ES-I3 (cell line): ENCODE data around the gene MAB21L3.

Experiments used
- H3K36me3 ChIP-seq: 2 replicates; pipeline ENCODE4 v1.6.1; 2013; ENCODE audit warnings: mild to moderate bottlenecking, low read length, control low read depth, moderate library complexity; ENCODE audit not compliant: insufficient read depth
- H3K4me1 ChIP-seq: 2 replicates; pipeline ENCODE4 v1.6.1; 2013; ENCODE audit warnings: mild to moderate bottlenecking, control low read depth, low read length; ENCODE audit not compliant: insufficient read depth
- H3K9ac ChIP-seq: 2 replicates; pipeline ENCODE4 v1.6.1; 2013; ENCODE audit warnings: low read depth, mild to moderate bottlenecking, low read length, moderate library complexity
- H3K9me3 ChIP-seq: 2 replicates; pipeline ENCODE4 v1.6.1; 2013; ENCODE audit warnings: mild to moderate bottlenecking, low read length, moderate library complexity; ENCODE audit not compliant: control insufficient read depth, insufficient read depth

MAB21L3 gene

GRCh38 chr1:116159177-116159576, 48.0 kb downstream of the MAB21L3 start:
- no peak overlapping the region for H3K9ac ChIP-seq
- no peaks in the 10 kb centered on the region for H3K36me3 ChIP-seq
- no peaks in the 10 kb centered on the region for H3K4me1 ChIP-seq
- H3K9me3 ChIP-seq, result no peaks in the 10 kb centered on the region; the same call in 1 of the 2 replicates

- Histone ChIP-seq H3K4me1 (no peaks in the 10 kb centered on the region), H3K36me3 (no peaks in the 10 kb centered on the region), H3K9me3 (no peaks in the 10 kb centered on the region; the same call in 1 of the 2 replicates), H3K9ac (no peak overlapping the region)
Measured at GRCh38 chr1:116159611-116160010, 48.4 kb downstream of the MAB21L3 start.

- no peaks in the 10 kb centered on the region; the same call in 1 of the 2 replicates for H3K9me3 ChIP-seq
- H3K4me1 ChIP-seq, result no peaks in the 10 kb centered on the region
- no peaks in the 10 kb centered on the region for H3K36me3 ChIP-seq
- H3K9ac ChIP-seq, result no peak overlapping the region
Measured at GRCh38 chr1:116161390-116161789, 50.2 kb downstream of the MAB21L3 start.

GRCh38 chr1:116161877-116162390, 50.7 kb downstream of the MAB21L3 start:
- Histone ChIP-seq H3K4me1 (no peaks in the 10 kb centered on the region), H3K9ac (no peak overlapping the region), H3K9me3 (no peaks in the 10 kb centered on the region; the same call in 1 of the 2 replicates), H3K36me3 (no peaks in the 10 kb centered on the region)

GRCh38 chr1:116163533-116163932, 52.3 kb downstream of the MAB21L3 start:
- Histone ChIP-seq H3K9me3 (no peaks in the 10 kb centered on the region; the same call in 1 of the 2 replicates), H3K4me1 (no peaks in the 10 kb centered on the region), H3K9ac (no peak overlapping the region), H3K36me3 (no peaks in the 10 kb centered on the region)

GRCh38 chr1:116164150-116164549, 53.0 kb downstream of the MAB21L3 start:
- H3K36me3 ChIP-seq, result no peaks in the 10 kb centered on the region
- 0 out of 2 replicates have a peak, but pooled peaks cover 6% of the 10 kb centered on the region for H3K4me1 ChIP-seq
- H3K9ac ChIP-seq, result no peak overlapping the region
- H3K9me3 ChIP-seq, result no peaks in the 10 kb centered on the region; the same call in 1 of the 2 replicates

- Histone ChIP-seq H3K4me1 (0 out of 2 replicates have a peak, but pooled peaks cover 6% of the 10 kb centered on the region), H3K9ac (no peak overlapping the region)
Measured at GRCh38 chr1:116164604-116165368, 53.6 kb downstream of the MAB21L3 start.

GRCh38 chr1:116165572-116165971, 54.4 kb downstream of the MAB21L3 start:
- Histone ChIP-seq H3K36me3 (no peaks in the 10 kb centered on the region), H3K9ac (no peak overlapping the region), H3K4me1 (0 out of 2 replicates have a peak, but pooled peaks cover 6% of the 10 kb centered on the region), H3K9me3 (no peaks in the 10 kb centered on the region)

More at GRCh38 chr1:116164604-116165368, 53.6 kb downstream of the MAB21L3 start:
- Histone ChIP-seq H3K36me3 (no peaks in the 10 kb centered on the region), H3K9me3 (no peaks in the 10 kb centered on the region; the same call in 1 of the 2 replicates)

GRCh38 chr1:116166011-116166571, 54.9 kb downstream of the MAB21L3 start:
- H3K36me3 ChIP-seq, result no peaks in the 10 kb centered on the region
- no peaks in the 10 kb centered on the region for H3K9me3 ChIP-seq
- no peak overlapping the region for H3K9ac ChIP-seq
- 0 out of 2 replicates have a peak, but pooled peaks cover 6% of the 10 kb centered on the region for H3K4me1 ChIP-seq

GRCh38 chr1:116166655-116167054, 55.5 kb downstream of the MAB21L3 start:
- Histone ChIP-seq H3K36me3 (no peaks in the 10 kb centered on the region), H3K9ac (no peak overlapping the region), H3K4me1 (0 out of 2 replicates have a peak, but pooled peaks cover 6% of the 10 kb centered on the region), H3K9me3 (no peaks in the 10 kb centered on the region)

- peak overlapping the region; percentile 81 for H3K9ac ChIP-seq
- no peaks in the 10 kb centered on the region for H3K36me3 ChIP-seq
- no peaks in the 10 kb centered on the region for H3K9me3 ChIP-seq
- 0 out of 2 replicates have a peak, but pooled peaks cover 6% of the 10 kb centered on the region for H3K4me1 ChIP-seq
Measured at GRCh38 chr1:116167625-116168276, 56.6 kb downstream of the MAB21L3 start.

- Histone ChIP-seq H3K9me3 (no peaks in the 10 kb centered on the region), H3K4me1 (0 out of 2 replicates have a peak, but pooled peaks cover 6% of the 10 kb centered on the region), H3K36me3 (no peaks in the 10 kb centered on the region), H3K9ac (peak overlapping the region; percentile 81)
Measured at GRCh38 chr1:116168277-116169032, 57.3 kb downstream of the MAB21L3 start.

GRCh38 chr1:116169898-116170297, 58.7 kb downstream of the MAB21L3 start:
- no peak overlapping the region for H3K9ac ChIP-seq

More at GRCh38 chr1:116169898-116170297, 58.7 kb downstream of the MAB21L3 start:
- Histone ChIP-seq H3K4me1 (0 out of 2 replicates have a peak, but pooled peaks cover 6% of the 10 kb centered on the region), H3K9me3 (no peaks in the 10 kb centered on the region), H3K36me3 (no peaks in the 10 kb centered on the region)
